Glutamatergic neuron (in vitro differentiated cells): Measurements from ENCODE around the gene HACD3. TPM values are rescaled to one million over a fixed set of nuclear protein-coding genes. Genes with fewer than 3 reads are reported as not detected.
A peak's percentile ranks its signal among the peaks of the same experiment; 100 is the strongest.

Experiments
- DNase-seq: peaks from one replicate; pipeline ENCODE4 v3.0.0; 2022
- H3K27ac Mint-ChIP-seq: one replicate; pipeline ENCODE4 v1.8.0; 2020; ENCODE audit warnings: mild to moderate bottlenecking, mixed read lengths, inconsistent platforms; ENCODE audit not compliant: unreplicated experiment
- H3K27me3 Mint-ChIP-seq: one replicate; pipeline ENCODE4 v1.8.0; 2020; ENCODE audit warnings: mild to moderate bottlenecking, moderate library complexity, mixed read lengths, inconsistent platforms; ENCODE audit not compliant: unreplicated experiment
- H3K36me3 Mint-ChIP-seq: one replicate; pipeline ENCODE4 v1.8.0; 2020; ENCODE audit warnings: mild to moderate bottlenecking, mixed read lengths, inconsistent platforms; ENCODE audit not compliant: unreplicated experiment
- H3K4me1 Mint-ChIP-seq: one replicate; pipeline ENCODE4 v1.8.0; 2020; ENCODE audit warnings: mild to moderate bottlenecking, low read depth, mixed read lengths, inconsistent platforms; ENCODE audit not compliant: unreplicated experiment
- H3K4me3 Mint-ChIP-seq: one replicate; pipeline ENCODE4 v1.8.0; 2020; ENCODE audit warnings: mild to moderate bottlenecking, mixed read lengths, inconsistent platforms; ENCODE audit not compliant: unreplicated experiment
- H3K9me3 Mint-ChIP-seq: one replicate; pipeline ENCODE4 v1.8.0; 2020; ENCODE audit warnings: mild to moderate bottlenecking, moderate library complexity, mixed read lengths, inconsistent platforms; ENCODE audit not compliant: unreplicated experiment
- CTCF ChIP-seq: fragments of 200-600 bp; sonication (generic); IDR thresholded peaks from one replicate; pipeline ENCODE4 v1.5.0; 2021; ENCODE audit not compliant: partially characterized antibody, unreplicated experiment
- total RNA-seq: library from RNA; stranded (reverse); fragmentation: NEBNext Ultra II Directional; extraction: Animal tissue kit (Norgen Biotek cat#: 25700); gene quantifications from one replicate; pipeline ENCODE4 v1.2.1, GENCODE V29; 2021; ENCODE audit not compliant: unreplicated experiment

The HACD3 gene
- total RNA-seq, 1 donor from 2014 or later = 200 TPM

GRCh38 chr15:65569728-65570127 is 39.5 kb downstream of the HACD3 start:
- TF ChIP-seq CTCF = no peak
- no peaks in the 10 kb centered on the region for H3K4me1 Mint-ChIP-seq
- DNase-seq = no peak
- no peak overlapping the region for H3K27ac Mint-ChIP-seq
- H3K4me3 Mint-ChIP-seq = no peak overlapping the region
- peaks cover 7% of the 10 kb centered on the region for H3K9me3 Mint-ChIP-seq
- H3K27me3 Mint-ChIP-seq = no peaks in the 10 kb centered on the region
- peaks cover 15% of the 10 kb centered on the region for H3K36me3 Mint-ChIP-seq

GRCh38 chr15:65571971-65572370 is 41.7 kb downstream of the HACD3 start:
- H3K4me1 Mint-ChIP-seq = no peaks in the 10 kb centered on the region
- no peak overlapping the region for H3K27ac Mint-ChIP-seq
- no peaks in the 10 kb centered on the region for H3K9me3 Mint-ChIP-seq
- no peak for TF ChIP-seq CTCF
- no peaks in the 10 kb centered on the region for H3K27me3 Mint-ChIP-seq
- DNase-seq = no peak
- no peaks in the 10 kb centered on the region for H3K36me3 Mint-ChIP-seq
- H3K4me3 Mint-ChIP-seq = no peak overlapping the region

- no peak for TF ChIP-seq CTCF
- Mint-ChIP-seq H3K27ac (no peak overlapping the region), H3K9me3 (no peaks in the 10 kb centered on the region), H3K27me3 (no peaks in the 10 kb centered on the region), H3K4me3 (no peak overlapping the region), H3K4me1 (no peaks in the 10 kb centered on the region), H3K36me3 (no peaks in the 10 kb centered on the region)
- DNase-seq = no peak
These were observed 46.4 kb downstream of the HACD3 start for GRCh38 chr15:65576664-65577063.

GRCh38 chr15:65577129-65577996 is 47.1 kb downstream of the HACD3 start:
- Mint-ChIP-seq H3K4me3 (no peak overlapping the region), H3K27ac (peak overlapping the region; percentile 31), H3K36me3 (no peaks in the 10 kb centered on the region), H3K9me3 (no peaks in the 10 kb centered on the region), H3K27me3 (no peaks in the 10 kb centered on the region), H3K4me1 (no peaks in the 10 kb centered on the region)
- no peak for TF ChIP-seq CTCF
- no peak for DNase-seq
